DOHH2 (cell line): Measurements from ENCODE around the gene P3H4.

Source experiments
- CTCF ChIP-seq: fragments of 200-600 bp; sonication (generic); IDR thresholded peaks from one replicate; pipeline ENCODE4 v1.5.1; 2014; ENCODE audit warnings: antibody characterized with exemption, mild to moderate bottlenecking, low read depth, low read length; ENCODE audit not compliant: poor library complexity, severe bottlenecking
- EZH2phosphoT487 ChIP-seq: fragments of 200-600 bp; sonication (generic); IDR thresholded peaks from 2 replicates; pipeline ENCODE4 v1.6.1; 2017; ENCODE audit warnings: borderline replicate concordance, mild to moderate bottlenecking, antibody characterized with exemption, low read length, moderate library complexity, mixed read lengths

- TF ChIP-seq CTCF (no peak), EZH2phosphoT487 (no peak)
These were observed 17.8 kb downstream of the P3H4 start for GRCh38 chr17:41793784-41794539.
